MCF 10A (cell line): Measurements from ENCODE around the gene KY. TPM values are rescaled to one million over a fixed set of nuclear protein-coding genes. Genes with fewer than 3 reads are reported as not detected.

Experiments
- BruUV-seq: library from RNA; stranded (reverse); fragments of 400-500 nt; replicated peaks from 2 replicates; lab custom pipeline; 2021; lab: Mats Ljungman, UMichigan
- CTCF ChIA-PET: fragments of 300-600 bp; sonication (Branson Sonifier 250); formaldehyde crosslinking; extraction: SDS; loops from one replicate; lab custom pipeline; 2021; ENCODE audit warnings: antibody characterized with exemption, inconsistent platforms; lab: Yijun Ruan, JAX
- POLR2A ChIA-PET: fragments of 300-600, 350-650 bp; sonication (Branson Sonifier 250); formaldehyde crosslinking; extraction: SDS; loops from one replicate; lab custom pipeline; 2020; ENCODE audit warnings: antibody characterized with exemption, inconsistent platforms; lab: Yijun Ruan, JAX
- DNase-seq: peaks from one replicate; pipeline ENCODE4 v3.0.0-alpha.2; 2018; ENCODE audit not compliant: unreplicated experiment
- H3K27ac Mint-ChIP-seq: one replicate; pipeline ENCODE4 v1.8.0; 2022; ENCODE audit warnings: mild to moderate bottlenecking, low read depth, mixed read lengths; ENCODE audit not compliant: unreplicated experiment
- H3K27me3 Mint-ChIP-seq: one replicate; pipeline ENCODE4 v1.8.0; 2022; ENCODE audit warnings: mixed read lengths; ENCODE audit not compliant: insufficient read depth, unreplicated experiment
- H3K36me3 Mint-ChIP-seq: one replicate; pipeline ENCODE4 v1.8.0; 2022; ENCODE audit warnings: mild to moderate bottlenecking, moderate library complexity, mixed read lengths; ENCODE audit not compliant: insufficient read depth, unreplicated experiment
- H3K4me1 Mint-ChIP-seq: one replicate; pipeline ENCODE4 v1.8.0; 2022; ENCODE audit warnings: mixed read lengths; ENCODE audit not compliant: insufficient read depth, unreplicated experiment
- H3K4me3 Mint-ChIP-seq: one replicate; pipeline ENCODE4 v1.8.0; 2022; ENCODE audit warnings: mild to moderate bottlenecking, moderate library complexity, mixed read lengths; ENCODE audit not compliant: unreplicated experiment
- H3K9me3 Mint-ChIP-seq: one replicate; pipeline ENCODE4 v1.8.0; 2022; ENCODE audit warnings: mixed read lengths; ENCODE audit not compliant: unreplicated experiment
- CTCF ChIP-seq: fragments of 200-600 bp; IDR thresholded peaks from one replicate; pipeline ENCODE4 v1.8.0; 2022; ENCODE audit warnings: antibody characterized with exemption, mild to moderate bottlenecking; ENCODE audit not compliant: unreplicated experiment
- intact Hi-C: fragments of 100-400 bp; cut with micrococcal nuclease; formaldehyde crosslinking; loops from 2 replicates; pipeline ENCODE4 v1.14.1; 2022
- total RNA-seq: library from RNA; stranded (reverse); gene quantifications from 2 replicates; pipeline ENCODE4 v1.2.3, GENCODE V29; 2022

The KY gene
- total RNA-seq, 1 experiment from 2014 or later, result not detected

GRCh38 chr3:134625885-134626741, 24.7 kb downstream of the KY start:
- no TSS peak for BruUV-seq
- CTCF ChIA-PET, result no interaction called here
- H3K9me3 Mint-ChIP-seq, result peaks cover 9% of the 10 kb centered on the region

GRCh38 chr3:134625462-134625861, 25.4 kb downstream of the KY start:
- no peaks in the 10 kb centered on the region for H3K4me1 Mint-ChIP-seq
- no TSS peak for BruUV-seq
- intact Hi-C loops, result no loop called here
- peaks cover 2% of the 10 kb centered on the region for H3K9me3 Mint-ChIP-seq
- POLR2A ChIA-PET, result no interaction called here
- no peak overlapping the region for H3K27ac Mint-ChIP-seq
- H3K36me3 Mint-ChIP-seq, result no peaks in the 10 kb centered on the region
- no peak overlapping the region for H3K4me3 Mint-ChIP-seq
- DNase-seq, result no peak
- CTCF ChIA-PET, result no interaction called here
- H3K27me3 Mint-ChIP-seq, result no peaks in the 10 kb centered on the region
- TF ChIP-seq CTCF, result no peak

More at GRCh38 chr3:134625885-134626741, 24.7 kb downstream of the KY start:
- H3K4me3 Mint-ChIP-seq, result no peak overlapping the region
- intact Hi-C loops, result no loop called here
- no peak for TF ChIP-seq CTCF
- DNase-seq, result no peak
- POLR2A ChIA-PET, result no interaction called here
- H3K27ac Mint-ChIP-seq, result no peak overlapping the region
- H3K36me3 Mint-ChIP-seq, result no peaks in the 10 kb centered on the region
- H3K4me1 Mint-ChIP-seq, result no peaks in the 10 kb centered on the region
- no peaks in the 10 kb centered on the region for H3K27me3 Mint-ChIP-seq

GRCh38 chr3:134624537-134625287, 26.1 kb downstream of the KY start:
- ChIA-PET CTCF (no interaction called here), POLR2A (interaction anchor here (1.1 kb wide), 1 partner anchor 215 kb away, joined by 3 read pairs; no protein-coding TSS in a partner anchor)
- Mint-ChIP-seq H3K36me3 (no peaks in the 10 kb centered on the region), H3K27me3 (no peaks in the 10 kb centered on the region), H3K27ac (no peak overlapping the region), H3K4me3 (no peak overlapping the region), H3K4me1 (no peaks in the 10 kb centered on the region), H3K9me3 (no peaks in the 10 kb centered on the region)
- no peak for TF ChIP-seq CTCF
- BruUV-seq, result no TSS peak
- no peak for DNase-seq
- intact Hi-C loops, result no loop called here

- CTCF ChIA-PET, result interaction anchor here (0.6 to 1.5 kb wide), 2 partner anchors 23 to 971 kb away, joined by 3 to 5 read pairs; no protein-coding TSS in a partner anchor
- no TSS peak for BruUV-seq
- no peak for DNase-seq
- no peaks in the 10 kb centered on the region for H3K4me1 Mint-ChIP-seq
- no peaks in the 10 kb centered on the region for H3K27me3 Mint-ChIP-seq
- no peak for TF ChIP-seq CTCF
- POLR2A ChIA-PET, result interaction anchor here (1.1 kb wide), 1 partner anchor 216 kb away, joined by 3 read pairs; no protein-coding TSS in a partner anchor
- no peaks in the 10 kb centered on the region for H3K36me3 Mint-ChIP-seq
- intact Hi-C loops, result no loop called here
- no peak overlapping the region for H3K27ac Mint-ChIP-seq
- no peak overlapping the region for H3K4me3 Mint-ChIP-seq
- H3K9me3 Mint-ChIP-seq, result no peaks in the 10 kb centered on the region
These were observed 27.1 kb downstream of the KY start for GRCh38 chr3:134623615-134624245.
